Spinal cord (tissue), 10 donors: ENCODE data around the gene MOSMO. TPM values are rescaled to one million over a fixed set of nuclear protein-coding genes. Genes with fewer than 3 reads are reported as not detected.
A peak's percentile ranks its signal among the peaks of the same experiment; 100 is the strongest.

ENCODE experiments used
- DNase-seq, 6 donors: peaks; one replicate each; pipeline versions ENCODE4 v3.0.0 to v3.0.0-alpha.2; 2013 to 2015; ENCODE audit warnings: low spot score in 6 of 6, low read depth in 4 of 6
- H3K27ac ChIP-seq: one replicate; pipeline ENCODE4 v1.5.1; 2013; ENCODE audit warnings: low read depth, low read length, control low read depth
- H3K27me3 ChIP-seq: one replicate; pipeline ENCODE4 v1.6.1; 2013; ENCODE audit warnings: low read length; ENCODE audit not compliant: control insufficient read depth, insufficient read depth
- H3K36me3 ChIP-seq: one replicate; pipeline ENCODE4 v1.6.1; 2013; ENCODE audit warnings: low read length; ENCODE audit not compliant: control insufficient read depth, insufficient read depth
- H3K4me1 ChIP-seq: one replicate; pipeline ENCODE4 v1.6.1; 2013; ENCODE audit warnings: low read length; ENCODE audit not compliant: control insufficient read depth, insufficient read depth
- H3K4me3 ChIP-seq: one replicate; pipeline ENCODE4 v1.5.1; 2013; ENCODE audit warnings: low read depth, low read length, control low read depth
- H3K9me3 ChIP-seq: one replicate; pipeline ENCODE4 v1.6.1; 2013; ENCODE audit warnings: low read length; ENCODE audit not compliant: control insufficient read depth, insufficient read depth
- WGBS: methylation state at CpG from one replicate; pipeline ENCODE4 v1.1.5; 2013; ENCODE audit warnings: missing lambda C conversion rate; ENCODE audit not compliant: insufficient coverage; 5-methylcytosine and 5-hydroxymethylcytosine counted together
- polyA plus RNA-seq, 2 donors: library from polyadenylated mRNA; unstranded; fragments of 120-200 nt; gene quantifications; one replicate each; pipeline ENCODE4 v1.2.1, GENCODE V29; 2013; ENCODE audit not compliant: insufficient read length in 2 of 2
- total RNA-seq, 2 donors: library from RNA; depleted of rRNA in 1 of 2; stranded (reverse); fragments of 120-200 nt in 1 of 2; fragments of >200 nt in 1 of 2; gene quantifications; one replicate each; pipeline versions ENCODE4 v1.2.3 to v1.2.4, GENCODE V29; 2013 to 2014
- donor health status: healthy.

MOSMO gene
- total and polyA plus RNA-seq, 4 donors, result 19.3 to 43.1 (median 26.6) TPM

DNA sequence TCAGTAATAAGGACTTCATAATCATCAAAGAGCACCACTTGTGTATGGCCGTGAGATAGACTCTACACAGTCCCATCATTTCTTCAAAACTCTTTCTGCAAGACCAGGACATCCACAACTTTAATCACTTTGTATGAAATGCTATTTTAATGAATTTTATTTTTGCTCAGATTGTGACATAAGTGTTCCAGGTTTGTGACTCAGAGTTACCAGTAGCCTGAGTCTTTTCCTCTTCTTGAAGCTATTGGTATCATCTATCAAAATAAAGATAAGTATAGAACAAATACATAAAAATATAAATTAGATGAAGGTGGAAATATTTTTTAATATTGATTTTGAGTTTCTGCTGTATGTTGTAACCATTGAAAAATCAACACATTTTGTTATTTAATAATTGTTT is 67.9 kb downstream of the MOSMO start:
- WGBS, result no CpG with 5 or more reads among the region's 1 CpG
- H3K27ac ChIP-seq, result no peak overlapping the region
- no peaks in the 10 kb centered on the region for H3K4me1 ChIP-seq
- DNase-seq, result no peak
- H3K27me3 ChIP-seq, result no peaks in the 10 kb centered on the region
- no peaks in the 10 kb centered on the region for H3K9me3 ChIP-seq
- peaks cover 2% of the 10 kb centered on the region for H3K36me3 ChIP-seq
- H3K4me3 ChIP-seq, result no peak overlapping the region

DNA sequence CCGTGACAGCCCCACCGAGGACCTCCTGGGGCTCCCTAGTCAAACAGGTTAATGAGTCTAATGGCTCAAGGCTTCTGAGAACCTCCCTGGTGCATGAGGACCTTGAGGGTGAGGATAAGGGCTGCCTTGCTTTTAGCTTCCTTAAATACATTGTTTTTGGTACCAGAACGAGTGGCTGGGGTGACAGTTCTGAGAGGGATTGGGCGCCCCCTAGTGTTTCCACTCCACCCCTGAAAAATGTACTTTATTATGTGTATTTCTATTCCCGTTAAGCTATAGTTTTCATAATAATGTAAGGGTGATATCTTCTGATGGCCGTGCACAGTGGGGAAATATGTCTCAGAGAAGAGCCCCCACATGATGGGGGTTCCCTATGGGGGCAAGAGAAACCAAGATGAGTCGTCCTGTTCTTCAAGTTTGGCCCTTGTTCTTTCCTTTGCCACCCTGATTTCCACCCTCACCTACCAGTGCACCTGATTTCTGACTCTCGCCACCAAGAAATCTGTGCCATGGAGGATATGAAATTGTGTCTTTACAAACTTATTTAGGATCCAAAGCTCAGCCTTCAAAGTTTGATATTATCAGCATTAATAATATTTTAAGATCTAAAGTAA is 69.9 kb downstream of the MOSMO start:
- 40% methylated on average over 1 of the region's 8 CpGs for WGBS
- no peaks in the 10 kb centered on the region for H3K4me1 ChIP-seq
- no peak overlapping the region for H3K4me3 ChIP-seq
- H3K27ac ChIP-seq, result no peak overlapping the region
- no peaks in the 10 kb centered on the region for H3K9me3 ChIP-seq
- DNase-seq, result peak in 2 of 6 donors; percentile 68 to 82
- H3K36me3 ChIP-seq, result peaks cover 2% of the 10 kb centered on the region
- H3K27me3 ChIP-seq, result no peaks in the 10 kb centered on the region

DNA sequence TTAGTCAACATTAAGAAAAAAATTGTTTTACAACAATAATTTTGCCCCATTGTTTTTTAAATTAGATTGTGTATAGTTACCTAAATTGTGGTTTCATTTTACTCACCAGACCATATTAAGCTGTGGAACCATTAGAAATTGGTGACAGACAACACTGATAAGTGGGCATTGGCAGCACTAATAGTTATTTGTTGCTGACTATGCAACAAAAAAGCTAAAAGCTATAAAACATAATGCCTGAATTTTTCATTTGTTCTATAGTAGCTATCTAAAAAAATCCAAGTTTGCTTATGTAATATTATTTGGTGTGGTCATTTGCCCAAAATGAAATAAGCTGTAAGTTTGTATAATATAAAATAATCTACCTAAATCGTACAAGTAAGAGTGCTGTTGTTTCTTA is 70.7 kb downstream of the MOSMO start:
- Histone ChIP-seq H3K4me3 (no peak overlapping the region), H3K36me3 (peaks cover 2% of the 10 kb centered on the region), H3K9me3 (no peaks in the 10 kb centered on the region), H3K27me3 (no peaks in the 10 kb centered on the region), H3K4me1 (no peaks in the 10 kb centered on the region), H3K27ac (no peak overlapping the region)
- WGBS, result no CpG with 5 or more reads among the region's 1 CpG
- no peak for DNase-seq

DNA sequence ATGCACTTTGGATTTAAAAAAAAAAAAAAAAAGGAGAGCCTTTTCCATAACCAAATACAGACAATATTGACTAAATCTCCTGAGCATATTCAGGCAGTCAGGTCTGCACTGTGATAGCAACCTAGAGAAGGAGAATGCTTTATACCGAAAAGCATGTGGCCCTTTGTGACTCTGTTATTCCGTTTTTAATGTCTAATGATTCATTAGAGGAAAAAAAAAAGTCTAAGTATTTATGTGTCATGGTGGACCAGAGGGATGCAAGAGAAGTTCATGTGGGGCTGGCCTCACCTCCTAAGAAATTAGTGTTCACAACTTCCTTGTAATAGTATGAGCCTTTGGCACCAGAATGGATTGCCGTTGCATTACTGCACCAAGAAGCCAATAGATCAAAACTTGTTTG is 73.1 kb downstream of the MOSMO start:
- 83% methylated on average over 1 of the region's 3 CpGs for WGBS
- no peak for DNase-seq
- H3K9me3 ChIP-seq, result no peaks in the 10 kb centered on the region
- no peak overlapping the region for H3K4me3 ChIP-seq
- H3K36me3 ChIP-seq, result no peaks in the 10 kb centered on the region
- H3K27ac ChIP-seq, result no peak overlapping the region
- H3K4me1 ChIP-seq, result no peaks in the 10 kb centered on the region
- no peaks in the 10 kb centered on the region for H3K27me3 ChIP-seq

GRCh38 chr16:22086440-22086839 is 78.5 kb downstream of the MOSMO start:
- Histone ChIP-seq H3K9me3 (no peaks in the 10 kb centered on the region), H3K4me3 (no peak overlapping the region), H3K36me3 (no peaks in the 10 kb centered on the region), H3K27me3 (no peaks in the 10 kb centered on the region), H3K27ac (no peak overlapping the region), H3K4me1 (no peaks in the 10 kb centered on the region)
- no CpG with 5 or more reads among the region's 1 CpG for WGBS
- no peak for DNase-seq

DNA sequence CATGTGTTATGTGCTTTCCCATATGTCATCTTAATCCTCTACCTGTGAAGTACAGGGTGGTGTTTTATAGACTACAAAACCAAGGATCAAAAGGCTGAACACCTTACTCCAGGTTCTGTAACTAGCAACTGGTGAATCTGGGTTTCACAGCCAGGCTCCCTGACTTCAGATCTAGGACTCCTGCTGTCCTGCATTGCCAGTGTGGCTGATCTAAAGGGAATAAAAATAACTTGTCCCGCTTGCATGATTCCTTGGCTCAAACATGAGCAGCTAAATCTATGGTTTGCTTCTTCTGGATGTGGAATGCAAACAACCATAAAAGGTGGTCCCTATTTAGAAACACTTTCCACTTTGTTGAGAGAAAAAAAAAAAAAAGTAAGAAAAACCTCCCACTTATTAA is 80.7 kb downstream of the MOSMO start:
- no CpG with 5 or more reads among the region's 1 CpG for WGBS
- H3K27ac ChIP-seq, result no peak overlapping the region
- no peaks in the 10 kb centered on the region for H3K27me3 ChIP-seq

DNA sequence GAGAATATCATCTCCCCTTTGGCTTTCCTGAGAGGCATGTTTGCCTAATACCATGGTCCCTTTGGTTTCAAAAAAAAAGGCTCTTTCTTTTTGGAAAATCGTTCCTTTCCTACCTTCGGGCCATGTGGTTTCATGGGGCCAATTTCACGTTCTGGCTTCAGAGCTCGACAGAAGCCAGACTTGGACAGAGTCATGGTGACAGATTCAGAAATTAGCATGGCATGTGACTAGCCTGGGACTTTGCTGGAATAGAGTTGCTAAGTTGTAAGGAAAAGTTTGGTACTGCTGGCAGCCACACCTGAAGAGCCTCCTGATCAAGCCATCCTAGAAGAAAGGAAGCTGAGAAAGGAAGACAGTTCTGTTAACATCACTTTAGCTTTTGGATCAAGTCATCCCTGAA is 82.0 kb downstream of the MOSMO start:
- H3K4me1 ChIP-seq, result peaks cover 15% of the 10 kb centered on the region
- no peak overlapping the region for H3K27ac ChIP-seq
- no peaks in the 10 kb centered on the region for H3K27me3 ChIP-seq
- no peaks in the 10 kb centered on the region for H3K9me3 ChIP-seq
- H3K36me3 ChIP-seq, result no peaks in the 10 kb centered on the region
- no peak for DNase-seq
- WGBS, result 98% methylated on average over 4 of the region's 4 CpGs
- no peak overlapping the region for H3K4me3 ChIP-seq

More for the DNA sequence above, 80.7 kb downstream of the MOSMO start:
- DNase-seq, result no peak
- no peaks in the 10 kb centered on the region for H3K36me3 ChIP-seq
- H3K4me1 ChIP-seq, result peaks cover 11% of the 10 kb centered on the region
- H3K9me3 ChIP-seq, result no peaks in the 10 kb centered on the region
- H3K4me3 ChIP-seq, result no peak overlapping the region

GRCh38 chr16:22091721-22092120 is 83.8 kb downstream of the MOSMO start:
- no peak overlapping the region for H3K4me3 ChIP-seq
- H3K9me3 ChIP-seq, result no peaks in the 10 kb centered on the region
- peaks cover 15% of the 10 kb centered on the region for H3K4me1 ChIP-seq
- WGBS, result 92% methylated on average over 2 of the region's 3 CpGs
- no peak overlapping the region for H3K27ac ChIP-seq
- DNase-seq, result no peak
- H3K27me3 ChIP-seq, result no peaks in the 10 kb centered on the region
- no peaks in the 10 kb centered on the region for H3K36me3 ChIP-seq

- H3K27ac ChIP-seq, result peak within 1 kb of the TSS; percentile 26
- H3K4me1 ChIP-seq, result peaks cover 15% of the 10 kb centered on the region
- H3K9me3 ChIP-seq, result no peaks in the 10 kb centered on the region
- WGBS, result 36% methylated on average over 6 of the region's 9 CpGs
- peak within 1 kb of the TSS; percentile 1 for H3K4me3 ChIP-seq
- H3K27me3 ChIP-seq, result no peaks in the 10 kb centered on the region
- peak in 3 of 6 donors; percentile 62 to 80 (median 74) for DNase-seq
- H3K36me3 ChIP-seq, result no peaks in the 10 kb centered on the region
Measured at GRCh38 chr16:22092143-22092933, 84.4 kb downstream of the MOSMO start, which contains the start of gene VWA3A. Gene VWA3A, plus strand, starts transcription at chr16:22092541. Its CDS starts 97 bp downstream, at chr16:22092638.

GRCh38 chr16:22093331-22093730 is 85.4 kb downstream of the MOSMO start:
- no peaks in the 10 kb centered on the region for H3K36me3 ChIP-seq
- no peak overlapping the region for H3K4me3 ChIP-seq
- peaks cover 15% of the 10 kb centered on the region for H3K4me1 ChIP-seq
- no peaks in the 10 kb centered on the region for H3K27me3 ChIP-seq
- no peak overlapping the region for H3K27ac ChIP-seq
- H3K9me3 ChIP-seq, result no peaks in the 10 kb centered on the region
- DNase-seq, result no peak
- no CpG with 5 or more reads among the region's 3 CpGs for WGBS
